ENCODE results near the gene OSGEP.

Gene OSGEP

DNA sequence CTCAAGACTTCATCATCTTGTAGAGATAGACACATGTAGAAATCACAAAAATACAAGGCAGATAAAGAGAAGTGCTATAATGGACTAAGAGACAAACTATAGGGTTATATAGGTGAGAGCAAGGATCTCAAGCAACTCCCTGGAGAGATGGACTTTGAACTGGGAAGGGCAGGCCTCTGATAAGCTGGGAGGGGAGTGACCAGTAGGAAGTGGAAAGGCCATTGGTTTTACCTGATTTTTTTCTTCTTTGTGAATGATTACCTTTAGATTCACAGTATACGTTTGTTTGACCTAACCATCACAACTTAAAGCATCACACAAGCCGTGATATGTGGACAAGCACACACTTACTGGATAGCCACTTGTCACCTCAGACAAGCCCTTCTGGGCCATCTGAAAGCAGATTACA, 36.1 kb downstream of the OSGEP start:
- TF ChIP-seq NFIC (IDR thresholded peaks at IDR 0.05) (no peak), YY1 (IDR thresholded peaks at IDR 0.05; ENCODE audit: low read depth) (no peak), TCF12 (IDR thresholded peaks at IDR 0.05; ENCODE audit: low read depth) (no peak)

DNA sequence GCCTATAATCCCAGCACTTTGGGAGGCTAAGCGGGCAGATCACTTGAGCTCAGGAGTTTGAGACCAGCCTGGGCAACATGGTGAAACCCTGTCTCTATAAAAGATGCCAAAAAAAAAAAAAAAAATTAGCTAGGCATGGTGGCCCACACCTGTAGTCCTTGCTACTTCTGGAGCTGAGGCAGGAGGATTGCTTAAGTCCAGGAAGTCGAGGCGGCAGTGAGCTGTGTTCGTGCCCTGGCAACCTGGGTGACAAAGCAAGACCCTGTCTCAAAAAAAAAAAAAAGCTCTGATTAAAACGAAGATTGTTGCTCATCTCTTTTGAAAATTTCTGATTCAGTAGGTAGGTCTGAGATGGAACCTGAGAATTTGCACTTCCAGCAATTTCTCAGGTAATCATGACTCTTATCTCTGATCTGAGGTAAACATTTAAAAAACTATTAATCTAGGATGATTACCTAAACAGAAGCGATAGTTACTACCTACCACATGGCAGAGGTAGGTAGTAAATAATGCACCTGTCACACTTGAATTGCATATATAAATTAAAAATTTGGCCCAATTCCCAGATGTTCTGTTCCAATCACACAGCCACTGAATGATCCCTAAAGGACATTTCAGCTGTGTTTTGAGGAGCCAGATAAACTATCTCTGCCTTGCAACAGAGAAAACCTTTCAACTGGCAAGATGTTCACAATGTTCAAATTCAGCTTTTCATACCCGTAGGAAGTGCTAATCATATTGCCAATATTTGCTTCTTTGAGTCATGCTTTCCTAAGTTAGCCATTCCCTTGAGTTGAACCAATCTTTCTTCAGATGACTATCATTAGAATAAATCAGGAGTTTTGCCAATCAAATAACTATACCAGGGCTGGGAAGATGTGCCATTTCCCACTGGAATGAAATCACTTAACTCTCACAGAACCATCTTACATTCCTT, 37.1 kb downstream of the OSGEP start:
- no peak for TF ChIP-seq TEAD4 (IDR thresholded peaks at IDR 0.05)

DNA sequence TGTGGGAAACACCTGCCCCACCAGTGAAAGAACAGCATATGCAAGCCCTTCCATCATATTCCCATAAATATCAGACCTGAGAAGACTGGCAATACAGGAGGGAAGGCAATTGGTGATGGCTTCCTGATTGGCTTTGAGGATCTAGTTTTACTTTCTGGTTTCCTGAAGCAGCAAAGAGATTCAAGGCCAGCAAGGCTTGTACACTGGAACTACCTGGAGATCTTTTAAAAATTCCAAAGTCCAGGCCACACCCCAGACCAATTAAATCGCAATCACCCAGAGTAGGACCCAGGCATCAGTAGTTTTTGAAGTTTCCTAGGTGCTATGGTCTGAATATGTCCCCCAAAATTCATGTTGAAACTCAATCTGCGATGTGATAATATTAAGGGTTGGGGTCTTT, 38.4 kb downstream of the OSGEP start:
- TF ChIP-seq ZBTB7A (IDR thresholded peaks at IDR 0.05; ENCODE audit: low read depth) (no peak), EP300 (IDR thresholded peaks at IDR 0.05; ENCODE audit: borderline replicate concordance) (no peak)

DNA sequence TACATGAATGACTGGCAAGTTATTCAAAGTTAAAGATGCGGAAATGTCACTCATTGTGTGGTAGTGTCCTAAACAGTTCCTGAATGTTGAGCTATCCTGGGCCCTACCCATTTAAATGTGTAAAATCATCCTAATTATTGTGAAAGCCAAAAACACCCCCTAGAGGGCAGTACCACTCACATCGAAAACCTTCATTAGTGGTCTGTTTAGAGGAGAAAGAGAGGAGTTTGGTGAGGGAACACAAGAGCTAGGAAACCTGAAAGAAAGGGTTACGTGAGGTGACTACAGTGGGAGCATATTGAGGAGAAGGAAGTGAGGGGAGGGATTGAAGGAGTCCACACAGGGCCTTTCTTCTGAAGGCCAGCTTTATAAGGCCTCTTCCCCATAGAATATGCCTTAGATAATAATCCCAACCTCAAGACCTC, 38.8 kb downstream of the OSGEP start:
- no peak for TF ChIP-seq TAF1 (IDR thresholded peaks at IDR 0.05; ENCODE audit: low read depth)
- TF ChIP-seq RAD21 (IDR thresholded peaks at IDR 0.05; ENCODE audit: low read depth) = peak; percentile 57

DNA sequence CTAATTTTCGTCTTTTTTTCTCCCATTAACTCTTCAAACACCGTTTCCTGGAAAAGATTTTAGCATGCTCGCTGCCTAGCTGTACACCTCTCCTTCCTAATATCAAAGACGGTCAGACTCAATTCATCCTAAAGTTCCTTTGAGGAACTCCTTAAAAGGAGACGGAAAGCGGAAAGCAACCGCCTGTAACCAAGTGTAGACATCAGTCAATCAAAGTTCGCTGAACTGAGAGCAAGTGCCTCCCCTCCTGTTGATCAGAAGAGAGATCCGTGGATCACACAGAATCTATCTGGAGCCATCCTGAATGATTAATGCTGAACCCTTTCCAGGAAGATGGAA, 40.9 kb downstream of the OSGEP start:
- TF ChIP-seq CEBPB (IDR thresholded peaks at IDR 0.05) (no peak), TCF12 (IDR thresholded peaks at IDR 0.05; ENCODE audit: low read depth) (no peak), RAD21 (IDR thresholded peaks at IDR 0.05; ENCODE audit: low read depth) (no peak), FOXM1 (IDR thresholded peaks at IDR 0.05; ENCODE audit: borderline replicate concordance, low read depth) (no peak), EP300 (IDR thresholded peaks at IDR 0.05; ENCODE audit: borderline replicate concordance) (no peak), TAF1 (IDR thresholded peaks at IDR 0.05; ENCODE audit: low read depth) (no peak), TEAD4 (IDR thresholded peaks at IDR 0.05) (no peak), NFIC (IDR thresholded peaks at IDR 0.05) (no peak), YY1 (IDR thresholded peaks at IDR 0.05; ENCODE audit: low read depth) (no peak), ZBTB7A (IDR thresholded peaks at IDR 0.05; ENCODE audit: low read depth) (no peak), CREB1 (IDR thresholded peaks at IDR 0.05; ENCODE audit: low read depth) (no peak), EGR1 (IDR thresholded peaks at IDR 0.05) (no peak)
- TF ChIP-seq, protein P1, sequence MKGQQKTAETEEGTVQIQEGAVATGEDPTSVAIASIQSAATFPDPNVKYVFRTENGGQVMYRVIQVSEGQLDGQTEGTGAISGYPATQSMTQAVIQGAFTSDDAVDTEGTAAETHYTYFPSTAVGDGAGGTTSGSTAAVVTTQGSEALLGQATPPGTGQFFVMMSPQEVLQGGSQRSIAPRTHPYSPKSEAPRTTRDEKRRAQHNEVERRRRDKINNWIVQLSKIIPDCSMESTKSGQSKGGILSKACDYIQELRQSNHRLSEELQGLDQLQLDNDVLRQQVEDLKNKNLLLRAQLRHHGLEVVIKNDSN (IDR thresholded peaks at IDR 0.05) = no peak
- TF ChIP-seq, protein P2, sequence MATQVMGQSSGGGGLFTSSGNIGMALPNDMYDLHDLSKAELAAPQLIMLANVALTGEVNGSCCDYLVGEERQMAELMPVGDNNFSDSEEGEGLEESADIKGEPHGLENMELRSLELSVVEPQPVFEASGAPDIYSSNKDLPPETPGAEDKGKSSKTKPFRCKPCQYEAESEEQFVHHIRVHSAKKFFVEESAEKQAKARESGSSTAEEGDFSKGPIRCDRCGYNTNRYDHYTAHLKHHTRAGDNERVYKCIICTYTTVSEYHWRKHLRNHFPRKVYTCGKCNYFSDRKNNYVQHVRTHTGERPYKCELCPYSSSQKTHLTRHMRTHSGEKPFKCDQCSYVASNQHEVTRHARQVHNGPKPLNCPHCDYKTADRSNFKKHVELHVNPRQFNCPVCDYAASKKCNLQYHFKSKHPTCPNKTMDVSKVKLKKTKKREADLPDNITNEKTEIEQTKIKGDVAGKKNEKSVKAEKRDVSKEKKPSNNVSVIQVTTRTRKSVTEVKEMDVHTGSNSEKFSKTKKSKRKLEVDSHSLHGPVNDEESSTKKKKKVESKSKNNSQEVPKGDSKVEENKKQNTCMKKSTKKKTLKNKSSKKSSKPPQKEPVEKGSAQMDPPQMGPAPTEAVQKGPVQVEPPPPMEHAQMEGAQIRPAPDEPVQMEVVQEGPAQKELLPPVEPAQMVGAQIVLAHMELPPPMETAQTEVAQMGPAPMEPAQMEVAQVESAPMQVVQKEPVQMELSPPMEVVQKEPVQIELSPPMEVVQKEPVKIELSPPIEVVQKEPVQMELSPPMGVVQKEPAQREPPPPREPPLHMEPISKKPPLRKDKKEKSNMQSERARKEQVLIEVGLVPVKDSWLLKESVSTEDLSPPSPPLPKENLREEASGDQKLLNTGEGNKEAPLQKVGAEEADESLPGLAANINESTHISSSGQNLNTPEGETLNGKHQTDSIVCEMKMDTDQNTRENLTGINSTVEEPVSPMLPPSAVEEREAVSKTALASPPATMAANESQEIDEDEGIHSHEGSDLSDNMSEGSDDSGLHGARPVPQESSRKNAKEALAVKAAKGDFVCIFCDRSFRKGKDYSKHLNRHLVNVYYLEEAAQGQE (IDR thresholded peaks at IDR 0.05; ENCODE audit: low read depth) = no peak
- TF ChIP-seq, protein P3, sequence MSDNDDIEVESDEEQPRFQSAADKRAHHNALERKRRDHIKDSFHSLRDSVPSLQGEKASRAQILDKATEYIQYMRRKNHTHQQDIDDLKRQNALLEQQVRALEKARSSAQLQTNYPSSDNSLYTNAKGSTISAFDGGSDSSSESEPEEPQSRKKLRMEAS (IDR thresholded peaks at IDR 0.05) = no peak

DNA sequence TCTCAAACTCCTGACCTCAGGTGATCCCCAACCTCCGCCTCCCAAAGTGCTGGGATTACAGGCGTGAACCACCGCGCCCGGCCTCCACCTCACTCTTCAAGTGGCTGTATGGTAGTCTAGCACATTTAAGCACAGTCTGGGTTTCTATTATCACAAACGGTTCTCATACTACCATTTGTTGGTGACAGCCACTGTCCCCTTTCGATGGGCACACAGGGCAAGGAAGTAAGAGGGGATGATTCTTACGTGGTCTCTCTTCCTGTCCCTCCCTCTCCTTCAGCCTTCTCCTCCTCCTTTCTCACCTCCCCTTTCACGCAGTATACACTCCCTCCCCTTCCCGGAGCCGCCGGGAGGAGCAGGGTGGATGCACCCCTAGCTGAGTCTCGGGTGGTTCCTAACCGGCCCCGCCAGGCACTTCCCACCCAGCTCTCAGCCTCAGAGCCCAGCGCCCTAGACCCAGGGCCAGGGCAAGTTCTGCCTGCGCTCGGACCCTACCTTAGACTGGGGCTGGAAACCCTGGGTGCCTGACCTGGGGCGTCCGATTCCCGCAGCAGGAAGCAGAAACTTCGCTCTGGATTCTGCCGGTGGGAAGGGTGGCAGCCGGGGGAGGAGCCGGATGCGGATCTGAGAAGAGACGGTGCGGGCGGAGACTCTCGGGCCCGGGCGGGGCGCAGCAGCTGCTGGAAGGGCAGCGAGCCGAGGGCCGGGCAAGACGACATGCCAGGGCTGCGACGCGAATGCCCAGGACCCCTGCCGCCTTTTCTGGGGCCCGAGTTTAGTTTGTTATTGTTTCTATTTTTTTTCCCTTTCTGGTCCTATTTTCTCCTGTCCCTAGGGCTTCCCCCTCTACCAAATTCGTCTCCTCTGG, 41.5 kb downstream of the OSGEP start, which contains the start of gene TEP1:
Gene TEP1 (minus strand): TSS at position 626 of the 868 bp plus-strand sequence. CDS start 5,062 bp downstream, outside the sequence.
- TF ChIP-seq ZBTB7A (IDR thresholded peaks at IDR 0.05; ENCODE audit: low read depth) = 0 out of 2 replicates have a peak, but pooled peaks have one; percentile 36
- TF ChIP-seq, protein P2 (IDR thresholded peaks at IDR 0.05; ENCODE audit: low read depth) = no peak
- TF ChIP-seq TCF12 (IDR thresholded peaks at IDR 0.05; ENCODE audit: low read depth) = 0 out of 2 replicates have a peak, but pooled peaks have one; percentile 13
- TF ChIP-seq NFIC (IDR thresholded peaks at IDR 0.05) = no peak
- TF ChIP-seq, protein P1 (IDR thresholded peaks at IDR 0.05) = no peak
- TF ChIP-seq, protein P3 (IDR thresholded peaks at IDR 0.05) = no peak; the same call in none of the 2 replicates
- TF ChIP-seq YY1 (IDR thresholded peaks at IDR 0.05; ENCODE audit: low read depth) = no peak
- 0 out of 2 replicates have a peak, but pooled peaks have one; percentile 12 for TF ChIP-seq EGR1 (IDR thresholded peaks at IDR 0.05)
- no peak for TF ChIP-seq RAD21 (IDR thresholded peaks at IDR 0.05; ENCODE audit: low read depth)
- TF ChIP-seq FOXM1 (IDR thresholded peaks at IDR 0.05; ENCODE audit: borderline replicate concordance, low read depth) = no peak
- TF ChIP-seq TAF1 (IDR thresholded peaks at IDR 0.05; ENCODE audit: low read depth) = peak; percentile 68
- TF ChIP-seq EP300 (IDR thresholded peaks at IDR 0.05; ENCODE audit: borderline replicate concordance) = no peak
- TF ChIP-seq TEAD4 (IDR thresholded peaks at IDR 0.05) = no peak
- TF ChIP-seq CREB1 (IDR thresholded peaks at IDR 0.05; ENCODE audit: low read depth) = no peak
- TF ChIP-seq CEBPB (IDR thresholded peaks at IDR 0.05) = no peak
